Measurements from ENCODE around the gene ACOX3.

ACOX3 gene

GRCh38 chr4:8465615-8466611 is 25.4 kb upstream of the ACOX3 start:
- DNase-seq = no peak

GRCh38 chr4:8464381-8464780 is 23.9 kb upstream of the ACOX3 start:
- DNase-seq = no peak

- DNase-seq = no peak
These were observed 23.3 kb upstream of the ACOX3 start for GRCh38 chr4:8463811-8464210.

- no peak for DNase-seq
These were observed 21.1 kb upstream of the ACOX3 start for GRCh38 chr4:8461616-8462015.

- no peak for DNase-seq
These were observed 20.6 kb upstream of the ACOX3 start for GRCh38 chr4:8461086-8461485.

- no peak for DNase-seq
These were observed 19.4 kb upstream of the ACOX3 start for GRCh38 chr4:8459867-8460445.

GRCh38 chr4:8457646-8458252 is 17.2 kb upstream of the ACOX3 start:
- DNase-seq = no peak

- no peak for DNase-seq
These were observed 13.4 kb upstream of the ACOX3 start for GRCh38 chr4:8453957-8454356.

- DNase-seq = no peak
These were observed 11.1 kb upstream of the ACOX3 start for GRCh38 chr4:8451440-8452182.

GRCh38 chr4:8446122-8446521 is 5.6 kb upstream of the ACOX3 start:
- no peak for DNase-seq

- DNase-seq = no peak
These were observed 3.3 kb upstream of the ACOX3 start for GRCh38 chr4:8443801-8444200.

GRCh38 chr4:8442596-8443358 is 2.3 kb upstream of the ACOX3 start:
- DNase-seq = no peak

GRCh38 chr4:8441499-8442091 is 1.1 kb upstream of the ACOX3 start:
- no peak for DNase-seq

- no peak for DNase-seq
These were observed 520 bp downstream of the ACOX3 start for GRCh38 chr4:8439914-8440491.

- DNase-seq = no peak
These were observed 1.4 kb downstream of the ACOX3 start for GRCh38 chr4:8439168-8439567.

GRCh38 chr4:8438743-8439142 is 1.8 kb downstream of the ACOX3 start:
- DNase-seq = no peak

GRCh38 chr4:8437281-8437680 is 3.2 kb downstream of the ACOX3 start:
- no peak for DNase-seq

- DNase-seq = no peak
These were observed 4.8 kb downstream of the ACOX3 start for GRCh38 chr4:8435656-8436121.

GRCh38 chr4:8434251-8435073 is 6.1 kb downstream of the ACOX3 start:
- no peak for DNase-seq

GRCh38 chr4:8433136-8433535 is 7.4 kb downstream of the ACOX3 start:
- no peak for DNase-seq

- no peak for DNase-seq
These were observed 9.0 kb downstream of the ACOX3 start for GRCh38 chr4:8431553-8431952.

Measured in activated CD4-positive, alpha-beta T cell treated with anti-CD3 and anti-CD28 coated beads for 1 hour (primary cell).